HG02870 (cell line): ENCODE results near the gene ANKRD60.

Experiments
- ATAC-seq: cut with Tn5 transposase; IDR thresholded peaks from one replicate; pipeline ENCODE4 v1.9.1; 2021; ENCODE audit warnings: mild to moderate bottlenecking, moderate library complexity; ENCODE audit not compliant: unreplicated experiment

ANKRD60 gene

GRCh38 chr20:58245181-58245891, 16.9 kb upstream of the ANKRD60 start:
- ATAC-seq, result no peak

DNA sequence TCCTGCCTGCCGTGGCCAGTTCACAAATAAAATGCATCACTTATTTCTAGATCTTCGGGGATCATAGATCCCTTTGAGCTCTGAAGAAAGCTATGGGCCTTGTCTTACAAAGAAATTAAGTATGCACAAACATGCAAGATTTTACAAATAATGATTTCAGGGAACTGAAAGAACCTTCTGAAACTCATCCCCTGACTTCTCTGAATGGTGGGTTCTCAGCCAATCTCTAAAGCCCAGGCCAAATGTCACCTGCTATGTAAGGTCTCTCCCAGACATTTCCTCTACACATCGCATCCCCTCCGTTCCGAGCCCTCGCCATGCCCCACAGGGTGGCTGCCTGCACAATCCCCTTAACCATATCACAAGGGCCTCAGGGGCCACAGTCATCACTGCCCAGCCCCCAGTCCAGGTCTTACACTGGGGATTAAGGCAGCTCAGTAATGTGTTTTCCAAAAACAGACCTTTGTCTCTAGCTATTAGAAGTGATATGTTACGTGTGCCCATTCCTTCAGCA, 16.1 kb upstream of the ANKRD60 start:
- no peak for ATAC-seq

GRCh38 chr20:58243653-58244410, 15.4 kb upstream of the ANKRD60 start:
- ATAC-seq, result no peak

- ATAC-seq, result no peak
These were observed 14.4 kb upstream of the ANKRD60 start for GRCh38 chr20:58242824-58243223.

- no peak for ATAC-seq
These were observed 13.5 kb upstream of the ANKRD60 start for GRCh38 chr20:58241766-58242465.

DNA sequence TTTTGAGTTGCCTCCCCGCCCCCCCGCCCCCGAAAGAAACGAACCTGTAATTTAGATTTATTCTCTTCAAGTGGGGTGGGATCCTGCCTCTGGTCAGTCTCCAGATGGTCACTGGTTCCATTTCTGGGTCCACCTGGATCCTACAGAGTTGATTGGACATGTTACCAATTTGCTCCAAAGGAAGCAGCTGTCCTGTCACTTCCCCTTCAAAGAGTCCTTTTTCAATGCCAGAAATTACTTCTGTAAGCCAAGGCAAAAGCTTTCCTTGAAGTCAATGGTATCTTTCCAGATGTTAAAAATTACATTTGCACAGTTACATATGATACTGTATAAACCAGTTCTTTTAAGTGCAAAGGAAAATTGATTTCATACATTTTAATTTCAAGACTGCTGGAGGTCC, 12.0 kb upstream of the ANKRD60 start:
- ATAC-seq, result no peak

- no peak for ATAC-seq
These were observed 10.8 kb upstream of the ANKRD60 start for GRCh38 chr20:58239216-58239615.

GRCh38 chr20:58238490-58238889, 10.0 kb upstream of the ANKRD60 start:
- no peak for ATAC-seq

DNA sequence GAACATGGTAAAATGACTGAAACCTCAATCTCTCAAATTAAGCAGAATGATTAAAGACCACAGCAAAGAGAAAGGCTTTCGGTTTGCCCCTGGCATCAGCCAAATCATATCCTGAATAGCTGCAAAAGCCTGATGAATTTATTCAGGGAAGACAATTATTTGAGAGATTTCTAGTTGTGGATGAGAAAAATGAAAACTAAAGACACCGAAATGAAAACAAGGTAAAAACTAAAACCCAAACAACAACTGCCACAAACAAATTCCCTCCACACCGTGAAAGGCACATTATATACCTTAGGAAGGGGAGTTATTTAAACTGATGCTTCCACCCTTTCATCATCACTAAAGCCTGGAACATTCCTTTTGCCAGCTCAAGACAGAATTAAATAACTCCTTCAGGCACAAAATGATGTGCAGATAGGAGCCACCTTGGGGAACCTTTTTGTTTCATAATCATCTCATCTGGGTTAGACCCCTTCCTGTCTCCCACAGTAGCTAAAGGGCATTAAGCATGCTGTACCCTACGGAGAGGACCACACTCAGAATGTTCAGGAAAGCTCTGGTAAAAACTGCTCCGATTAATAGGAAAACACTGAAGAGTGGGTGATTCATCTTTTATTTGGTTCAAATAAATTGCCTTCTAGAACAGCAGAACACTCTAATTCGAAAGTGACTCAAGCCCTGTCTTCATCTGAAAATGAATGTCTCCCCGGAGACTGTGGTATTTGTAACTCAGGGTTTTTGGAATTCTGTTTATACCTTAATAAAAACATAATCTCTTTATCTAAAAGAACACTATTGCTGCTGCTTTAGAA, 9.1 kb upstream of the ANKRD60 start:
- ATAC-seq, result no peak

- ATAC-seq, result peak; percentile 86
These were observed 8.3 kb upstream of the ANKRD60 start for GRCh38 chr20:58236612-58237317.

GRCh38 chr20:58235010-58235409, 6.6 kb upstream of the ANKRD60 start:
- ATAC-seq, result no peak

DNA sequence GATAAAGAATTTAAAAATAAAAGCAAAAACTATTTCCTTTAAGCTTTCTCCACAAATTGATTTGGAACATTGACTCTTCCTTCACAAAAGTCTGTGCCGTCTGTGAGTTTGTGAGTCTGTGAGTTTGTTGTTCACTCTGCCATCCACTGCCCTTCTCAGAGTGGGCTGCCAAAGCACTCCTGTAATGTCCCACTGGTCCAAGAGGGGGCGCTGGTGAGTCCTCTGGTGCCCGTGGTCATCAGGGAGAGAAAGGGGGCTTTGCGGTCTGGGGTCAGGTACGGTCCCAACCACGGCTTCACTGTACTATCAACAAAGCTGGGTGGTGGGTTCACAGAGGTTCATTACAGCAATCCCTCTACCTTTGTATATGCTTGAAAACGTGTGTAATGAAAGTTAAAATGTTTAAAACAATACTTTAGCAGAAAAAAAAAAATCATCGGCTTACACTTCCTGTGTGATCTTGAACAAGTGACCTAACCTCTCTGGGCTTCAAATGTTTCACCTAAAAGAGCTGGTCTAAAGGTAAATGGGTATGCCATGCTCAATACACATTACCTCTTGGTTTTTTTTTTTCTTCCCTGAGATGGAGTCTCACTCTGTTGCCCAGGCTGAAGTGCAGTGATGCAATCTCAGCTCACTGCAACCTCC, 5.6 kb upstream of the ANKRD60 start:
- no peak for ATAC-seq

DNA sequence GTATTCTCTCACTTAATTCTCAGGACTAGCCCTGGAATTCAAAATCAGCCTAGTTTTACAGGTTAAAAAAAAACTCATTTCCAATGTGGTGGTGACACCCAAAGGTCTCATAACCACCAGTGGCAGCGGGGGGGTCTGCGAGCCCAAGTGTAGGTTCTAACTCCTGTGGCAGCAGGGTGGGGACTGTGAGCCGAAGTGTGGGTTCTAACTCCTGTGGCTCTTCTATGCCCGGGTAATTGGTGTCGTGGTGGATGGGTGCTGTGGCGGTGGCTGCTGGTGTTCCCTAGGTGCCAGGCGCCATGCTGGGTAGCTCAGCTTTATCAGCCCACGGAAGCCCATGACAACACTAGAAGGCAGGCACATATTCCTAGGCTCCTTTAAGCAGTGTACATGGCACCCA, 4.9 kb upstream of the ANKRD60 start:
- no peak for ATAC-seq

- ATAC-seq, result no peak
These were observed 3.2 kb upstream of the ANKRD60 start for GRCh38 chr20:58231683-58232082.

DNA sequence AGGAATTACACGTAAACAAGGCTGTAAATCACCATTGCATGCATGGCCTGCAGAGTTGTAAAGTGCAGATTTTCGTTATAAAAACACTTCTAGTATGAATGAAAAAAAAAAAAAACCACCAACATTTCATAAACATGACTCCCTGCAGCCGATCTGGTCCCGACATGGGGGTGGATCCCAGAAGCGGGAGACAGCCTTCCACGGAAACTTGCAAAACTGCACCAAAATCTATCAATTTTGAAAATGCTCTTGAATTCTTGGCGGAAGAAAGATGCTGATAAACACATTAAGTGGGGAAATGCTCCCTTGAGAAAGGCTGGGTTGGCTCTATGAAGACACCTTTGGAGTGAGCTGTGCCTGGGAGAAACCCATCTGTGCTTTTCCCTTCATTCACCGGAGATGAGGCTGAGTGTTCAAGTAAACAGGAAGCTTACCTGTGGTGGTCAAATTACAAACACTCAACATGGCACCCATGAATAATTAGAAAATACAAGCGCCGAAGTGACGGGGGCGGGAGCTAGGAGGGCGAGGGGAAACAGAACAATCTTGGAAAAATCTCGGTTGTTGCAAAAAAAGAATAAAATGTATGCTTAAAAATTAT, 845 bp upstream of the ANKRD60 start:
- ATAC-seq, result no peak

- no peak for ATAC-seq
These were observed 360 bp downstream of the ANKRD60 start for GRCh38 chr20:58228103-58228483.

- ATAC-seq, result no peak
These were observed 906 bp downstream of the ANKRD60 start for GRCh38 chr20:58227391-58228102.

DNA sequence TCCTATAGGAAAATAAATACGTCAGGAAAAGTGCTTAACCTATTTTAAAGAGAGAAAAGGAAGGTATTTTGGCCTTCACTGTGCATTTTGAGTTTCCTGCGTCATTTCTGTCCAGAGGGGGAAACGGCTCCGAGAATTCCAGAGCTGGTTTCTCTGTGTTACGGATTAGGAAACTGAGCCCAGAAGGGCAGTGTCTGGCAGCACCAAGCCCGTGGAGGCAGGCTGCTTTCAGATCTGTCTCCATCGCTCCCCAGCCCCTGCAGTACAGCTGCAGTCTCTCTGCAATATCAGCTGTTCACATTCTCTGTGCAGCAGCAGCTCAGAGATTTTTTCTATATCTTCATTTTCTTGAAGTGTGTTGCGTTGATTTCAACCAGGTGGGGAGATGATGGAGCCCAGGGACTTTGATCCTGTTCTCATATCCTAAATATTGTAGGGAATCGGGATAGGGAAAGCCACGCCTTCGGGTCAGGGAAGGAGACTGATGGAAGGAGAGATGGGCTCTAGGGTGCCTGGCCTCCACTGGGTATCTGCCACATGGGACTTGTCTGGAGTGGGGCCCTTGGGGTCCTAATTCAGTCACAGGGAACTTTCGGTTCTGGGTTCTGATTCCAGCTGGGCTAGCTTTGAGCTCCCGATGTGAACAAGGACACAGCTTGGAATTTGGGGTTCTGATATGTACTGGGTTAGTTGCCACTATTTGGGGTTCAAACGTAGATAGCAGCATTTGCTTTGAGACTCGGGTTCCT, 2.8 kb downstream of the ANKRD60 start:
- no peak for ATAC-seq
